Right lobe of liver (tissue), 6 donors: ENCODE measurements around the gene CAMK1. TPM values are rescaled to one million over a fixed set of nuclear protein-coding genes. Genes with fewer than 3 reads are reported as not detected.

Experiments
- ATAC-seq, 4 donors: fragments of 200-7000 bp; cut with Tn5 transposase; one replicate each; pipeline ENCODE4 v1.9.1; 2020; ENCODE audit warnings: mild to moderate bottlenecking in 4 of 4, moderate library complexity in 4 of 4
- DNase-seq, 3 donors: peaks; one replicate each; pipeline ENCODE4 v3.0.0-alpha.2; 2020
- H3K27ac ChIP-seq, 3 donors: fragments of 200-600 bp; one replicate each; pipeline ENCODE4 v1.8.0; 2022
- H3K27me3 ChIP-seq, 2 donors: fragments of 200-600 bp; one replicate each; pipeline ENCODE4 v1.8.0; 2022
- H3K36me3 ChIP-seq, 4 donors: fragments of 200-600 bp; sonication (generic) in 1 of 4; one replicate each; pipeline versions ENCODE4 v1.5.1 to v1.8.0; 2017 to 2022; ENCODE audit warnings: control low read depth in 1 of 4
- H3K4me1 ChIP-seq, 4 donors: fragments of 200-600 bp; sonication (generic) in 1 of 4; one replicate each; pipeline versions ENCODE4 v1.5.1 to v1.8.0; 2017 to 2022; ENCODE audit warnings: control low read depth in 1 of 4
- H3K4me3 ChIP-seq, 3 donors: fragments of 200-600 bp; one replicate each; pipeline ENCODE4 v1.8.0; 2022
- H3K9me3 ChIP-seq, 4 donors: fragments of 200-600 bp; sonication (generic) in 1 of 4; one replicate each; pipeline versions ENCODE4 v1.5.1 to v1.8.0; 2017 to 2022; ENCODE audit warnings: control low read depth in 1 of 4
- POLR2A ChIP-seq: fragments of 450-650 bp; IDR thresholded peaks from one replicate; pipeline ENCODE4 v1.6.1; 2017; ENCODE audit warnings: antibody characterized with exemption, mild to moderate bottlenecking
- WGBS: methylation state at CpG from one replicate; pipeline ENCODE4 v1.1.6; 2018; ENCODE audit warnings: low coverage, low lambda C conversion rate; ENCODE audit not compliant: insufficient coverage; ENCODE audit errors: missing lambda C conversion rate; 5-methylcytosine and 5-hydroxymethylcytosine counted together
- intact Hi-C, 2 donors: fragments of 100-400 bp; cut with DNase I; formaldehyde crosslinking; loops; one replicate each; pipeline versions ENCODE4 v1.11.2 to v1.14.1; 2022
- total RNA-seq, 6 experiments: library from RNA; depleted of rRNA in 2 of 6; stranded (reverse); fragments of >200 nt in 2 of 6; fragmentation: NEBNext Ultra II Directional in 3 of 6; extraction: Animal tissue kit (Norgen Biotek cat#: 25700) in 3 of 6; gene quantifications; one replicate each; pipeline versions ENCODE4 v1.1.0 to v1.2.4, GENCODE V29; 2016 to 2023
- TF ChIP-seq, protein P1 (sequence below), 4 donors: fragments of 200-600 bp in 3 of 4; fragments of 450-650 bp in 1 of 4; IDR thresholded peaks; one replicate each; pipeline versions ENCODE4 v1.5.1 to v1.8.0; 2016 to 2022; ENCODE audit warnings: antibody characterized with exemption in 4 of 4, mild to moderate bottlenecking in 2 of 4
- donor health status: DM: no; HTN: yes; CAD: no.
- donor health status: DM: no; HTN: no; CAD: no.
- donor health status: DM: no; HTN: no; CAD: no.
- donor health status: DM: no; HTN: yes; CAD: no.
- donor health status: DM: no; HTN: yes; CAD: no.

CAMK1 gene
- total RNA-seq, 6 experiments from 2014 or later: 10.8 to 33.4 (median 24.5) TPM

DNA sequence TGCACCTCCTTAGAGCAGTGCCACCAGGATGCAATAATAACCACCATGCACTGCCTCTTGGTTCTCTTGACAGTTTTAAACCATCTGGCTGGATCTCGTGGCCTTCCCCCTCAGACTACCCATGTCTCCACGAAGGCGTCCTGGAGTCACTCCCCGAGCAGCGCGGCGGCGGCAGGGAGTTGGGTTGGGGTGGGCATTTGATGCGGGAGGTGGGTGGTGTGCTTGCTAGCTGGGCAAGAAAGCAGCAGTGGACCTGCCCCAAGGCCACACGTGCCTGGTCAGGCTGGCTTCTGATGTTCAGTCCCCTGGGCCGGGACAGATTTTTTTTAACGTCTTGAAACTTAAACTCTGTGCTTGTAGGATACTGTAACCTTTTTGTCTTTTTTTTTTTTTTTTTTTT is 36.4 kb upstream of the CAMK1 start:
- 83% methylated on average over 3 of the region's 12 CpGs for WGBS
- ATAC-seq (no peak), DNase-seq (no peak)
- TF ChIP-seq, protein P1, sequence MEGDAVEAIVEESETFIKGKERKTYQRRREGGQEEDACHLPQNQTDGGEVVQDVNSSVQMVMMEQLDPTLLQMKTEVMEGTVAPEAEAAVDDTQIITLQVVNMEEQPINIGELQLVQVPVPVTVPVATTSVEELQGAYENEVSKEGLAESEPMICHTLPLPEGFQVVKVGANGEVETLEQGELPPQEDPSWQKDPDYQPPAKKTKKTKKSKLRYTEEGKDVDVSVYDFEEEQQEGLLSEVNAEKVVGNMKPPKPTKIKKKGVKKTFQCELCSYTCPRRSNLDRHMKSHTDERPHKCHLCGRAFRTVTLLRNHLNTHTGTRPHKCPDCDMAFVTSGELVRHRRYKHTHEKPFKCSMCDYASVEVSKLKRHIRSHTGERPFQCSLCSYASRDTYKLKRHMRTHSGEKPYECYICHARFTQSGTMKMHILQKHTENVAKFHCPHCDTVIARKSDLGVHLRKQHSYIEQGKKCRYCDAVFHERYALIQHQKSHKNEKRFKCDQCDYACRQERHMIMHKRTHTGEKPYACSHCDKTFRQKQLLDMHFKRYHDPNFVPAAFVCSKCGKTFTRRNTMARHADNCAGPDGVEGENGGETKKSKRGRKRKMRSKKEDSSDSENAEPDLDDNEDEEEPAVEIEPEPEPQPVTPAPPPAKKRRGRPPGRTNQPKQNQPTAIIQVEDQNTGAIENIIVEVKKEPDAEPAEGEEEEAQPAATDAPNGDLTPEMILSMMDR (IDR thresholded peaks at IDR 0.05): no peak
- no peak for TF ChIP-seq POLR2A
- intact Hi-C loops: no loop called here
- no peaks in the 10 kb centered on the region for H3K4me1 ChIP-seq
- no peak overlapping the region for H3K4me3 ChIP-seq
- H3K27me3 ChIP-seq: no peaks in the 10 kb centered on the region
- no peaks in the 10 kb centered on the region for H3K9me3 ChIP-seq
- H3K27ac ChIP-seq: no peak overlapping the region
- peaks cover 6 to 55% (median 32%) of the 10 kb centered on the region in 4 donors for H3K36me3 ChIP-seq

DNA sequence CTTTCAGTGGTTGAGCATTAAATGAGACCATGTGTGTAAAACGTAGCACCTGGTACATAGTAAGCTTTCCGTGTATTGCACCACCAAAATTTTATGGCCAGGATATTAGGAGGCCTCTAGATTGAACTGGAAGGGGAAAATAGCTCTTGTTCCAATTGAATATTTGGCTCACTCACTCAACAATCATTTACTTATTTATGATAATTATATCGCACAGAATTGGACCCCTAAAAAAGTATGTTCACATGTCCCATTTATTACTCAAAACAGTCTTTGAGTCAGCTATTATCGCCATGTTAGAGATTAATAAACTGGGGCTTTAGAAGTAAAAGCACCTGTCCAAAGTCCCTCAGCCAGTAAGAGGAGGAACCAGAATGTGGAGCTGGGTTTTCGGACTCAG is 35.2 kb upstream of the CAMK1 start:
- peaks cover 14 to 67% (median 39%) of the 10 kb centered on the region in 4 donors for H3K36me3 ChIP-seq
- H3K27ac ChIP-seq: no peak overlapping the region

DNA sequence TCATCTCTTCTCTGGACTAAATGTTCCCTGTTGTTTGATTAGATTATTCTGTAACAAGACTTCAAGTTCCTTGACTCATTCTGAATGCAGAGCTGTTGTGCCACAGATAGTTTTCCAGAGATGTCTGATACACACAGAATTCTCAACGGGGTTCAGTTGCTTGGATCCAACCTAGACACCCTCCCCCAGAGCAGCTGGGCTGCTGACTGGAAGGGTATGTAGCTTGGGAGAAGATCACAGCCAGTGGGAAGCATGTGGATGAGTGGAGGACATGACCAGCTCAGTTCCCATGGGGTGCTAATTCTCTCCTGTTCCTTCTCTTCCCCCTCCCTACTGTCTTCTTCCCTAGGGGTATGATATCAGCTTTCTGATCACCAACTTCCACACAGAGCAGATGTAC is 33.7 kb upstream of the CAMK1 start:
- no peaks in the 10 kb centered on the region for H3K4me1 ChIP-seq
- DNase-seq (no peak), ATAC-seq (no peak)
- intact Hi-C loops: no loop called here
- 100% methylated on average over 1 of the region's 1 CpG for WGBS
- no peak overlapping the region for H3K27ac ChIP-seq
- H3K4me3 ChIP-seq: no peak overlapping the region
- peaks cover 17 to 82% (median 52%) of the 10 kb centered on the region in 4 donors for H3K36me3 ChIP-seq
- H3K27me3 ChIP-seq: no peaks in the 10 kb centered on the region
- no peak for TF ChIP-seq POLR2A
- TF ChIP-seq, protein P1 (IDR thresholded peaks at IDR 0.05): no peak
- H3K9me3 ChIP-seq: no peaks in the 10 kb centered on the region

More for the DNA sequence above, 35.2 kb upstream of the CAMK1 start:
- Histone ChIP-seq H3K4me3 (no peak overlapping the region), H3K9me3 (no peaks in the 10 kb centered on the region), H3K4me1 (no peaks in the 10 kb centered on the region), H3K27me3 (no peaks in the 10 kb centered on the region)
- no peak for DNase-seq
- ATAC-seq: no peak
- TF ChIP-seq POLR2A: no peak
- TF ChIP-seq, protein P1 (IDR thresholded peaks at IDR 0.05): no peak
- intact Hi-C loops: no loop called here
- 85% methylated on average over 5 of the region's 5 CpGs for WGBS

DNA sequence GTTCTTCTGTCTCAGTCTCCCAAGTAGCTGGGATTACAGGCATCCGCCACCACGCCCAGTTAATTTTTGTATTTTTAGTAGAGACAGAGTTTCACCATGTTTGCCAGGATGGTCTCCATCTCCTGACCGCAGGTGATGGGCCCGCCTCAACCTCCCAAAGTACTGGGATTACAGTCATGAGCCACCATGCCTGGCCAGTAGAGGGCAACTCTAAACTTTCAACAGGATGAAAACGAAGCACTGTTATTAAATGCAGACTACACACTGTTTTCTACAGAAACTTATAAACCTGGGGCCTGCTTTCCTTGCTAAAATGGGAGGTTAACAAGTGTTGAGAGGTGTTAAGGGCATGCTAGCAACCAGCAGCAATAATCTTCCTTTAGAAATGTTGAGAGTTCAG is 30.8 kb upstream of the CAMK1 start:
- WGBS: 83% methylated on average over 5 of the region's 5 CpGs
- ATAC-seq (no peak), DNase-seq (no peak)
- H3K27me3 ChIP-seq: no peaks in the 10 kb centered on the region
- peaks cover 17 to 80% (median 58%) of the 10 kb centered on the region in 4 donors for H3K36me3 ChIP-seq
- no peak overlapping the region for H3K4me3 ChIP-seq
- no peak overlapping the region for H3K27ac ChIP-seq
- no peaks in the 10 kb centered on the region for H3K4me1 ChIP-seq
- H3K9me3 ChIP-seq: no peaks in the 10 kb centered on the region
- intact Hi-C loops: no loop called here
- TF ChIP-seq, protein P1 (IDR thresholded peaks at IDR 0.05): peak in 2 of 4 donors; percentile 20 to 23
- TF ChIP-seq POLR2A: no peak
